Measurements from ENCODE around the gene CENPQ. TPM values are rescaled to one million over a fixed set of nuclear protein-coding genes. Genes with fewer than 3 reads are reported as not detected.

Gene CENPQ
- total and polyA plus RNA-seq, 12 donors, result 1.7 to 7.2 (median 3.9) TPM

- Histone ChIP-seq H3K27ac (no peak overlapping the region), H3K36me3 (replicated peaks in 1 of 2) (no peaks in the 10 kb centered on the region), H3K4me3 (no peak overlapping the region), H3K27me3 (no peaks in the 10 kb centered on the region), H3K4me1 (replicated peaks in 1 of 2) (no peaks in the 10 kb centered on the region), H3K9me3 (replicated peaks in 1 of 3) (no peaks in the 10 kb centered on the region)
- TF ChIP-seq POLR2A (IDR thresholded peaks at IDR 0.05) (no peak), CTCF (IDR thresholded peaks at IDR 0.05) (no peak)
- DNase-seq, result no peak
- intact Hi-C loops (cut with DNase I), result no loop called here
- 64 to 74% (median 67%) methylated on average over 8 of the region's 8 CpGs for WGBS, 4 donors
Measured at GRCh38 chr6:49514571-49515484, 51.7 kb downstream of the CENPQ start.

GRCh38 chr6:49515485-49516146 is 52.4 kb downstream of the CENPQ start:
- H3K4me3 ChIP-seq, result no peak overlapping the region
- no peaks in the 10 kb centered on the region for H3K9me3 ChIP-seq (replicated peaks in 1 of 3)
- DNase-seq, result no peak
- H3K27ac ChIP-seq, result no peak overlapping the region
- WGBS, 4 donors, result 67 to 74% (median 68%) methylated on average over 10 of the region's 10 CpGs
- TF ChIP-seq CTCF (IDR thresholded peaks at IDR 0.05), result no peak
- TF ChIP-seq POLR2A (IDR thresholded peaks at IDR 0.05), result no peak
- H3K36me3 ChIP-seq (replicated peaks in 1 of 2), result no peaks in the 10 kb centered on the region
- no peaks in the 10 kb centered on the region for H3K27me3 ChIP-seq
- intact Hi-C loops (cut with DNase I), result no loop called here
- H3K4me1 ChIP-seq (replicated peaks in 1 of 2), result no peaks in the 10 kb centered on the region

- WGBS, 4 donors, result 80 to 89% (median 82%) methylated on average over 4 of the region's 4 CpGs
- H3K27me3 ChIP-seq, result no peaks in the 10 kb centered on the region
- H3K4me1 ChIP-seq (replicated peaks in 1 of 2), result no peaks in the 10 kb centered on the region
- intact Hi-C loops (cut with DNase I), result no loop called here
- H3K36me3 ChIP-seq (replicated peaks in 1 of 2), result no peaks in the 10 kb centered on the region
- DNase-seq, result no peak
- H3K9me3 ChIP-seq (replicated peaks in 1 of 3), result no peaks in the 10 kb centered on the region
- TF ChIP-seq POLR2A (IDR thresholded peaks at IDR 0.05) (no peak), CTCF (IDR thresholded peaks at IDR 0.05) (no peak)
- no peak overlapping the region for H3K27ac ChIP-seq
- no peak overlapping the region for H3K4me3 ChIP-seq
Measured at GRCh38 chr6:49516147-49516505, 53.0 kb downstream of the CENPQ start.

GRCh38 chr6:49517919-49518318 is 54.7 kb downstream of the CENPQ start:
- Histone ChIP-seq H3K4me1 (replicated peaks in 1 of 2) (no peaks in the 10 kb centered on the region), H3K9me3 (replicated peaks in 1 of 3) (no peaks in the 10 kb centered on the region), H3K27me3 (no peaks in the 10 kb centered on the region), H3K27ac (no peak overlapping the region), H3K4me3 (no peak overlapping the region), H3K36me3 (replicated peaks in 1 of 2) (no peaks in the 10 kb centered on the region)
- intact Hi-C loops (cut with DNase I), result no loop called here
- WGBS, 4 donors, result 74 to 88% (median 84%) methylated on average over 2 of the region's 2 CpGs
- DNase-seq, result no peak
- TF ChIP-seq POLR2A (IDR thresholded peaks at IDR 0.05) (no peak), CTCF (IDR thresholded peaks at IDR 0.05) (no peak)

All from adrenal gland (tissue), 12 donors.